AG10803 (cell line): Measurements from ENCODE around the gene KIF5C.

Experiments
- DNase-seq: peaks from one replicate; pipeline ENCODE4 v3.0.0; 2010; ENCODE audit warnings: low read depth
- H3K4me3 ChIP-seq: 2 replicates; pipeline ENCODE4 v1.5.1; 2011; ENCODE audit warnings: mild to moderate bottlenecking, low read length, control low read depth
- CTCF ChIP-seq: conservative IDR thresholded peaks from 2 replicates; pipeline ENCODE4 v1.5.1; 2011; ENCODE audit warnings: mild to moderate bottlenecking, low read length, control low read depth, inconsistent platforms

Gene KIF5C

DNA sequence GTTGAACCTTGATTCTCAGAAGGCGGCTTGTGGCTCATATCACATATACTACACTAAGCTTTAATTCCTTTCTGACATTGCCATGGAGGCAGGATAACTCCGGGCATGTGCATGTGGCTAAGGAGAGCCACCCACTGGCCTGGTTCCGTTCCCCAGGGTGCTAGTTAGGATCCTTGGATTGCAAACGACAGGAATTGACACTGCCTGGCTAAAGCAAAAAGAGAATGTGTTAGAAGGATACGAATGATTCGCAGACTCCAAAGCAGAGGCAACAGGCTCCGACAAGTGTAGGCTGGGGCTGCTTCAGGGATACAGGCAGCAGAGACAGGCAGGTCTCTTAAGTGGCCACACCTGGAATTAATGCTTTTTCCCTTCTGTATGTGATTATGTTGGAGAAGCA lies 92.0 kb downstream of the KIF5C start:
- no peak for TF ChIP-seq CTCF
- no peak overlapping the region for H3K4me3 ChIP-seq
- DNase-seq = no peak

DNA sequence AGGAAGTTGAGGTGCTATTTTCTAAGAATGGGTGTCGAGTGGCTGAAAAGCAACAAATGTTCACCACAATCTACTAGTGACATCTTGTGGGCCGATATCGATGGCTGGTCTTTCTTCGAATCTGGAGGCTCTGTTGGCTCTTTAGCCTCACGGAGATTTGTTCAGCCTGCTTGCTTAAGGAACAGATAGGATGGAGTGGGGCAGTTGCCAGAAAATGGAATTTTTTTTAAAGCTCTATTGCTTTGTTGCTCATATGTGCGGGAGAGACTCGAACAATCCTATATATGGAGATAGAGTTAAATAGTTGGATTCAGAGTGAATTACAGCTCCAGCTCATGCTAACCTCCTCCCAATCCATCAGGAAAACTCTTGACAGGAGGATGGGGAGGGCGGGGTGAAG lies 92.6 kb downstream of the KIF5C start:
- TF ChIP-seq CTCF = no peak
- DNase-seq = no peak
- no peak overlapping the region for H3K4me3 ChIP-seq

DNA sequence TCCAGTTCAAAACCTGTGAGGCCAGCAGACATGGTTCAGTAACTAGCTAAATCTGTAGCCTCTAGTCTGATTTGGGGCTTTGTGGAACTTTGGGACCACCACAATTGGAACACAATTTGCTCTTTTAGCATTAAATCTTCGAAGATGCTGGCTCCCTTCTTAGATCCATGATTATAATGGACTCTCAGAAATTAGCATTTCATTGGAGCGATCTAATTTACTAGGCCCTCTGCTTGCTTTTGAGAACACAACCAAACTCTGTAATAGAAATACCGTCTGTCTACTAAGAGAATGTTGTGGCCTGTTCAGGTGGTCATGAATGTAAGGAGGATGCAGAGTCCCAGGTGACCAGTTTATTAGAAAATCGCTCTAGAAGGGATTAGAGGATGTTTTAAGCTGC lies 93.3 kb downstream of the KIF5C start:
- no peak for TF ChIP-seq CTCF
- DNase-seq = no peak
- H3K4me3 ChIP-seq = no peak overlapping the region

DNA sequence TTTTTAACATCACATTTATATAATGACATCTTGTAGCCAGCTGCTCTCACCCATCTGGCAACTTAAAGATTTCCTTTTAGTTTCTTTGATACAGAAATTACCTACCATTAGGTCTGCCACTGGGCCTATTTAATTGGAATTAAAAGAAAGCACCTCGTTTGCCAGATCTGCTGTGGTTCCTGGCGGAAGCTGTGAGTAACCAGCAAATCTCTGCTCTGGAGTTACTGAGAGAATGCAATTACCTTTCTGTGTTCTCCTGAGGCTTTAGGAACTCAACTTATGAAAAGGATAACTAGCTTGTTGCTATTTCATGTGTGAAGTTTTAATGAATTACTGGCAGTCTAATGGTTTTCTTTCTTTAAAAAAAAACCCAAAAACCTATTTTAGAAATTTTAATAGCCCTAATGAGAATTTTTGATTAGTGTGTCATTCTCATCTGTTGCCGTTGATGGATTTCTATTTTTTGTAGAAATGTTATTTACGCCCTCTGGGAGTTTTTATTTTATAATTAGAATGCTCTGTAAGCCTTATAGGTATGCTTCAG lies 93.8 kb downstream of the KIF5C start:
- no peak for DNase-seq
- TF ChIP-seq CTCF = no peak
- H3K4me3 ChIP-seq = no peak overlapping the region

- TF ChIP-seq CTCF = no peak
- H3K4me3 ChIP-seq = no peak overlapping the region
- no peak for DNase-seq
Observed at GRCh38 chr2:148969659-148970061, 94.6 kb downstream of the KIF5C start.

DNA sequence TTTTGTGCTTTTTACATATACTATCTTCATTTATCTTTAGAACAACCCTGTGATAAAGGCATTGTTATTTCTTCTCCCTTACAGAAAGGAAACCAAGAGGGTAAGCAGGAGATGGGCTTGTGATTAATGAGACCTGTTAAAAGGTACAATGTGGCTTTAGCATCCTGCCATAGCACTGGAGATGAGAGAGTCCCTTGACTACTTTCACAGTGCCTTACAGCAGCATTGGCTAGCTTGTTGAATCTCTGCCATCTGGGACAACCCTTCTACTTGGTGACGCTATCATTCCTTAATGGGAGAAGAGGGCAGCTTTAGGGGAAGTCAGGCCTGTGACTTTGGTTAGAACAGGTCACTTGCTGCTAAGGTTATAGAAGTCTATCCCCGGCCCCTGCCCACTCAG lies 95.4 kb downstream of the KIF5C start:
- TF ChIP-seq CTCF = no peak
- no peak for DNase-seq
- H3K4me3 ChIP-seq = no peak overlapping the region

- DNase-seq = no peak
- no peak for TF ChIP-seq CTCF
- H3K4me3 ChIP-seq = no peak overlapping the region
Observed at GRCh38 chr2:148971547-148971946, 96.5 kb downstream of the KIF5C start.
